IMR-90 (cell line): Measurements from ENCODE around the gene PIGW.

Experiments
- BHLHE40 ChIP-seq: fragments of 150-350 bp; IDR thresholded peaks from 2 replicates; pipeline ENCODE4 v1.6.1; 2016; ENCODE audit warnings: mild to moderate bottlenecking, low read depth, low read length
- CEBPB ChIP-seq: IDR thresholded peaks from 2 replicates; pipeline ENCODE4 v1.6.1; 2012; ENCODE audit warnings: low read depth, low read length, improper control_type of control experiment
- CTCF ChIP-seq: conservative IDR thresholded peaks from 2 replicates; pipeline ENCODE4 v1.5.1; 2012; ENCODE audit warnings: mild to moderate bottlenecking, low read depth, low read length, improper control_type of control experiment
- ELK1 ChIP-seq: fragments of 150-350 bp; IDR thresholded peaks from 2 replicates; pipeline ENCODE4 v1.6.1; 2016; ENCODE audit warnings: low read depth, mild to moderate bottlenecking, low read length, moderate library complexity, borderline replicate concordance
- MAFK ChIP-seq: IDR thresholded peaks from 2 replicates; pipeline ENCODE4 v1.6.1; 2012; ENCODE audit warnings: low read depth, low read length, improper control_type of control experiment
- MAZ ChIP-seq: IDR thresholded peaks from 2 replicates; pipeline ENCODE4 v1.6.1; 2012; ENCODE audit warnings: low read depth, mild to moderate bottlenecking, low read length, improper control_type of control experiment, moderate library complexity, borderline replicate concordance
- MXI1 ChIP-seq: IDR thresholded peaks from 2 replicates; pipeline ENCODE4 v1.6.1; 2012; ENCODE audit warnings: low read depth, mild to moderate bottlenecking, low read length, moderate library complexity, borderline replicate concordance
- RAD21 ChIP-seq: IDR thresholded peaks from 2 replicates; pipeline ENCODE4 v1.6.1; 2012; ENCODE audit warnings: low read length, improper control_type of control experiment
- RFX5 ChIP-seq: IDR thresholded peaks from 2 replicates; pipeline ENCODE4 v1.8.0; 2012; ENCODE audit warnings: low read depth, mild to moderate bottlenecking, low read length, moderate library complexity
- SMC3 ChIP-seq: fragments of 150-350 bp; IDR thresholded peaks from 2 replicates; pipeline ENCODE4 v1.6.1; 2016; ENCODE audit warnings: low read depth, mild to moderate bottlenecking, antibody characterized with exemption, low read length, moderate library complexity

GRCh38 chr17:36540696-36541095 is 5.9 kb downstream of the PIGW start:
- no peak for TF ChIP-seq BHLHE40
- TF ChIP-seq CEBPB: no peak
- no peak for TF ChIP-seq RAD21
- no peak for TF ChIP-seq CTCF
- no peak for TF ChIP-seq MXI1
- TF ChIP-seq SMC3: no peak
- no peak for TF ChIP-seq MAZ
- TF ChIP-seq RFX5: no peak
- no peak for TF ChIP-seq MAFK
- no peak for TF ChIP-seq ELK1
